Astrocyte (in vitro differentiated cells and primary cell): ENCODE measurements around the gene ANKRD42. TPM values are rescaled to one million over a fixed set of nuclear protein-coding genes. Genes with fewer than 3 reads are reported as not detected.
"Not testable (repeated sequence)": the region's sequence is repeated elsewhere in the genome, so short reads cannot be mapped to it uniquely, and the experiment has no call there.

ENCODE experiments used
- DNase-seq: peaks from one replicate; pipeline ENCODE4 v3.0.0-alpha.2; 2010; ENCODE audit warnings: low read depth
- FAIRE-seq: peaks from 2 replicates; lab custom pipeline; 2011; peaks lifted over from hg19 to GRCh38; lab: Jason Lieb, UNC
- H2AFZ ChIP-seq: 2 replicates; pipeline ENCODE4 v1.6.0; 2012; ENCODE audit warnings: low read depth, low read length, inconsistent platforms
- H3K27ac ChIP-seq: 2 replicates; pipeline ENCODE4 v1.5.1; 2011; ENCODE audit warnings: low read depth, low read length, inconsistent platforms
- H3K27me3 ChIP-seq: 2 replicates; pipeline ENCODE4 v1.6.0; 2011; ENCODE audit warnings: low read length, inconsistent platforms; ENCODE audit not compliant: insufficient read depth
- H3K36me3 ChIP-seq: 2 replicates; pipeline ENCODE4 v1.5.1; 2011; ENCODE audit warnings: low read length, inconsistent platforms; ENCODE audit not compliant: insufficient read depth
- H3K4me1 ChIP-seq: 2 replicates; pipeline ENCODE4 v1.5.1; 2011; ENCODE audit warnings: low read length, inconsistent platforms; ENCODE audit not compliant: insufficient read depth
- H3K4me2 ChIP-seq: 2 replicates; pipeline ENCODE4 v1.6.0; 2012; ENCODE audit warnings: low read length, inconsistent platforms
- H3K4me3 ChIP-seq: 2 replicates; pipeline ENCODE4 v1.5.1; 2011; ENCODE audit warnings: low read depth, mild to moderate bottlenecking, low read length, inconsistent platforms; ENCODE audit not compliant: insufficient read depth
- H3K79me2 ChIP-seq: 2 replicates; pipeline ENCODE4 v1.6.0; 2012; ENCODE audit warnings: mild to moderate bottlenecking, low read length, inconsistent platforms; ENCODE audit not compliant: insufficient read depth
- H3K9ac ChIP-seq: 2 replicates; pipeline ENCODE4 v1.6.0; 2012; ENCODE audit warnings: mild to moderate bottlenecking, low read length, inconsistent platforms
- H3K9me3 ChIP-seq: 2 replicates; pipeline ENCODE4 v1.5.1; 2012; ENCODE audit warnings: low read depth, mild to moderate bottlenecking, low read length, inconsistent platforms; ENCODE audit not compliant: insufficient read depth
- H4K20me1 ChIP-seq: 2 replicates; pipeline ENCODE4 v1.6.0; 2012; ENCODE audit warnings: low read length, inconsistent platforms; ENCODE audit not compliant: insufficient read depth
- H3K27ac Mint-ChIP-seq: one replicate; pipeline ENCODE4 v1.8.0; 2021; ENCODE audit warnings: mild to moderate bottlenecking, mixed read lengths; ENCODE audit not compliant: unreplicated experiment
- H3K27me3 Mint-ChIP-seq: one replicate; pipeline ENCODE4 v1.8.0; 2021; ENCODE audit warnings: low read depth, mixed read lengths; ENCODE audit not compliant: unreplicated experiment
- H3K36me3 Mint-ChIP-seq: one replicate; pipeline ENCODE4 v1.8.0; 2021; ENCODE audit warnings: low read depth, mixed read lengths; ENCODE audit not compliant: unreplicated experiment
- H3K4me1 Mint-ChIP-seq: one replicate; pipeline ENCODE4 v1.8.0; 2021; ENCODE audit warnings: low read depth, mixed read lengths; ENCODE audit not compliant: unreplicated experiment
- H3K4me3 Mint-ChIP-seq: one replicate; pipeline ENCODE4 v1.8.0; 2021; ENCODE audit warnings: mild to moderate bottlenecking, moderate library complexity, mixed read lengths; ENCODE audit not compliant: unreplicated experiment
- H3K9me3 Mint-ChIP-seq: one replicate; pipeline ENCODE4 v1.8.0; 2021; ENCODE audit warnings: mild to moderate bottlenecking, mixed read lengths; ENCODE audit not compliant: unreplicated experiment
- EZH2 ChIP-seq: IDR thresholded peaks from 2 replicates; pipeline ENCODE4 v1.6.1; 2012; ENCODE audit warnings: mild to moderate bottlenecking, low read length, inconsistent platforms; ENCODE audit not compliant: insufficient read depth
- total RNA-seq: library from RNA; stranded (reverse); gene quantifications from 2 replicates; pipeline ENCODE4 v1.2.1, GENCODE V29; 2021
- TF ChIP-seq, protein P1 (sequence below): IDR thresholded peaks from 2 replicates; pipeline ENCODE4 v1.5.1; 2011; ENCODE audit warnings: low read depth, mild to moderate bottlenecking, inconsistent platforms, low read length, moderate library complexity; ENCODE audit not compliant: insufficient read depth

Gene ANKRD42
- total RNA-seq, 1 donor from 2014 or later: 15.0 TPM

DNA sequence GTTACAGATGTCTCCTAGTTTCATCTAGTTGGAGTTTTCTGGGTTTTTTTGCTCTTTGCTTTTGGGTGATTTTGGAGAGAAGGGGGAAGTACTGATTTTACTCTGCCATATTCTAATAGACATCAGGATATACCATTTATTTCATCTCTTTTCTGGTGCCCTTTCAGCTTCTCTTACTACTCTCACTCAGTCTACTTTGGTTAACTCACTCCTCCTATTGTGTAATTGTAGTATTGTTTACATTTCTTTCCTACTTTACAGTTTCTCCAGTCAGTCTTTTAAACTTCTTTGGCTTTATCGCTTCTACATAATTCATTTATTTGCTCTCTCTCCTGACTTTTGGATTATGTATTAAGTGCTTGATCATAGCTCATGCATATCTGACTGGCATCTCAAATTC lies 6.5 kb downstream of the ANKRD42 start:
- H3K4me1 ChIP-seq: peaks cover 5% of the 10 kb centered on the region
- no peaks in the 10 kb centered on the region for H3K36me3 ChIP-seq
- H3K79me2 ChIP-seq: peaks cover 19% of the 10 kb centered on the region
- Mint-ChIP-seq H3K9me3 (no peaks in the 10 kb centered on the region), H3K4me3 (no peak overlapping the region), H3K36me3 (peaks cover 6% of the 10 kb centered on the region), H3K27ac (no peak overlapping the region), H3K27me3 (no peaks in the 10 kb centered on the region), H3K4me1 (peaks cover 14% of the 10 kb centered on the region)
- TF ChIP-seq, protein P1, sequence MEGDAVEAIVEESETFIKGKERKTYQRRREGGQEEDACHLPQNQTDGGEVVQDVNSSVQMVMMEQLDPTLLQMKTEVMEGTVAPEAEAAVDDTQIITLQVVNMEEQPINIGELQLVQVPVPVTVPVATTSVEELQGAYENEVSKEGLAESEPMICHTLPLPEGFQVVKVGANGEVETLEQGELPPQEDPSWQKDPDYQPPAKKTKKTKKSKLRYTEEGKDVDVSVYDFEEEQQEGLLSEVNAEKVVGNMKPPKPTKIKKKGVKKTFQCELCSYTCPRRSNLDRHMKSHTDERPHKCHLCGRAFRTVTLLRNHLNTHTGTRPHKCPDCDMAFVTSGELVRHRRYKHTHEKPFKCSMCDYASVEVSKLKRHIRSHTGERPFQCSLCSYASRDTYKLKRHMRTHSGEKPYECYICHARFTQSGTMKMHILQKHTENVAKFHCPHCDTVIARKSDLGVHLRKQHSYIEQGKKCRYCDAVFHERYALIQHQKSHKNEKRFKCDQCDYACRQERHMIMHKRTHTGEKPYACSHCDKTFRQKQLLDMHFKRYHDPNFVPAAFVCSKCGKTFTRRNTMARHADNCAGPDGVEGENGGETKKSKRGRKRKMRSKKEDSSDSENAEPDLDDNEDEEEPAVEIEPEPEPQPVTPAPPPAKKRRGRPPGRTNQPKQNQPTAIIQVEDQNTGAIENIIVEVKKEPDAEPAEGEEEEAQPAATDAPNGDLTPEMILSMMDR: no peak
- no peak for TF ChIP-seq EZH2
- peaks cover 3% of the 10 kb centered on the region for H4K20me1 ChIP-seq
- no peaks in the 10 kb centered on the region for H3K9me3 ChIP-seq
- H2AFZ ChIP-seq: no peak overlapping the region
- H3K9ac ChIP-seq: no peak overlapping the region
- no peak overlapping the region for H3K4me2 ChIP-seq
- DNase-seq: no peak
- no peaks in the 10 kb centered on the region for H3K27me3 ChIP-seq
- H3K27ac ChIP-seq: no peak overlapping the region
- no peak for FAIRE-seq
- no peak overlapping the region for H3K4me3 ChIP-seq

DNA sequence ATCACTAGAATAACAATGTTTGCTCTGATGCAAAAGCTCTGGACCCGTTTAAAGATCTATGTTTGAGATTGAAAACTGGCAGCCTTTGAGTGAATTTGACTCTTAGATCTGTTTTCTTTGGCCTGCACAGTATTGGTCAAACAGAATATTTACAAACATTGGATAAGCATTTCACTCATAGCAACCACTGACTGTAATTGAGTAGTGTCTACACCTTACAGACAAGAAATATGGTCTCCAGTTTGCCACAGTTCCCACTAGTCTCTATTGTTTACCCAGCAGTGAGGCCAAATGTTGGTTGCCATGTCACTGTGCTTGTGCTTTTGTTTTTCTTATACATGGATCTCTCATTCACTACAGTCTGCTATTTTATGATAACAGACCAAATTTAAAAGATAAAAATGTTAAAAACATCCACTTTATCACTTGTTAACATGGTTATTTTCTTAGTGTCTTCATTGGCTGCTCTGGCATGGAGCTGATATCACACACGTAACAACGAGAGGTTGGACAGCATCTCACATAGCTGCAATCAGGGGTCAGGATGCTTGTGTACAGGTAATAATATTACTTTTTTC lies 12.2 kb downstream of the ANKRD42 start:
- Histone ChIP-seq H4K20me1 (no peaks in the 10 kb centered on the region), H3K4me2 (no peak overlapping the region), H2AFZ (no peak overlapping the region), H3K36me3 (no peaks in the 10 kb centered on the region), H3K4me1 (no peaks in the 10 kb centered on the region), H3K9ac (no peak overlapping the region), H3K9me3 (no peaks in the 10 kb centered on the region), H3K79me2 (no peaks in the 10 kb centered on the region), H3K27ac (no peak overlapping the region), H3K4me3 (no peak overlapping the region), H3K27me3 (no peaks in the 10 kb centered on the region)
- peaks cover 13% of the 10 kb centered on the region for H3K36me3 Mint-ChIP-seq
- FAIRE-seq (no peak), DNase-seq (no peak)
- H3K27me3 Mint-ChIP-seq: no peaks in the 10 kb centered on the region
- H3K9me3 Mint-ChIP-seq: no peaks in the 10 kb centered on the region
- TF ChIP-seq, protein P1: no peak
- TF ChIP-seq EZH2: no peak
- no peaks in the 10 kb centered on the region for H3K4me1 Mint-ChIP-seq
- H3K27ac Mint-ChIP-seq: no peak overlapping the region
- no peak overlapping the region for H3K4me3 Mint-ChIP-seq

DNA sequence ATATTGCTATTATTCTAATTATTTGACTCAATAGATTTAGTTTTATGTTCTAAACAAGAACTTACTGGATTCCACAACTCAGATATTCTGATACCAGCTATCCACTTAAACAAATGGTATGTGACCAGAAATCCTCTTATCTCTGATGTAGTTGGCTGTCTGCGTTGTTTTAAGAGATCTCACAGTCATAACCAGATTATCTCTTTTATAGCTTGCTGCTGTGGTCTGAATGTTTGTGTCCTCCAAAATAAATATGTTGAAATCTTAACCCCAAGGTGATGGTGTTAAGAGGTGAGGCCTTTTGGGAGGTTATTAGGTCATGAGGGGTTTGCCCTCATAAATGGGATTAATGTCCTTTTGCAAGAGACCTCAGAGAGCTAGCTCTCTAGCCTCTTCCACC lies 12.7 kb downstream of the ANKRD42 start:
- no peaks in the 10 kb centered on the region for H3K36me3 ChIP-seq
- TF ChIP-seq, protein P1: no peak
- TF ChIP-seq EZH2: no peak
- no peak overlapping the region for H2AFZ ChIP-seq
- peaks cover 11% of the 10 kb centered on the region for H3K36me3 Mint-ChIP-seq
- H3K4me3 Mint-ChIP-seq: no peak overlapping the region
- no peaks in the 10 kb centered on the region for H3K79me2 ChIP-seq
- H3K27ac Mint-ChIP-seq: no peak overlapping the region
- no peaks in the 10 kb centered on the region for H3K9me3 Mint-ChIP-seq
- H3K27me3 Mint-ChIP-seq: no peaks in the 10 kb centered on the region
- H3K4me3 ChIP-seq: no peak overlapping the region
- no peaks in the 10 kb centered on the region for H3K9me3 ChIP-seq
- FAIRE-seq (no peak), DNase-seq (no peak)
- no peaks in the 10 kb centered on the region for H3K27me3 ChIP-seq
- H3K4me2 ChIP-seq: no peak overlapping the region
- H3K4me1 Mint-ChIP-seq: no peaks in the 10 kb centered on the region
- H3K9ac ChIP-seq: no peak overlapping the region
- H3K4me1 ChIP-seq: no peaks in the 10 kb centered on the region
- H4K20me1 ChIP-seq: no peaks in the 10 kb centered on the region
- H3K27ac ChIP-seq: no peak overlapping the region

DNA sequence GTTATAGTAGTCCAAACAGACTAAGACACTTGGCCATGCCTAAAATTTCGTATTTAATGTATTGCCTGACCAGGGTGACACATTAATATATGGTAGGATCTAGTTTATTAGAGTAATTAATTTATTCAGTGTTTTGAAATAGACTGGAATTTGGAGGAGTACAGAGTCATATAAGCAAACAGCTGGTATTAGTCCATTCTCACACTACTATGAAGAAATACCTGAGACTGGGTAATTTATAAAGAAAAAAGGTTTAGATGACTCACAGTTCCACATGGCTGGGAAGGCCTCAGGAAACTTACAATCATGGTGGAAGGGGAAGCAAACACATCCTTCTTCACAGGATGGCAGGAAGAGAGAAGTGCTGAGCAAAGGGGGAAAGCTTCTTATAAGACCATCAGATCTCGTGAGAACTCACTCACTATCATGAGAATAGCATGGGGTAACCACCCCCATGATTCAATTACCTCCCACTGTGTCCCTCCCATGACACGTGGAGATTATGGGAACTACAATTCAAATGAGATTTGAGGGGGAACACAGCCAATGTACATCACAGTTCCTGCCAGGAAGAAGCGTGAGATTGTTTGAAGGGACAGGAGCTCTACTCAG lies 13.4 kb downstream of the ANKRD42 start:
- not testable (repeated sequence) for H3K9me3 ChIP-seq, H3K4me1 ChIP-seq, H4K20me1 ChIP-seq, DNase-seq, H3K27me3 ChIP-seq, H3K4me3 Mint-ChIP-seq, FAIRE-seq, H3K4me3 ChIP-seq, H3K9ac ChIP-seq, H3K27me3 Mint-ChIP-seq, H3K79me2 ChIP-seq, H2AFZ ChIP-seq, H3K4me2 ChIP-seq, H3K4me1 Mint-ChIP-seq, H3K36me3 ChIP-seq, H3K27ac ChIP-seq, H3K9me3 Mint-ChIP-seq, H3K27ac Mint-ChIP-seq
- H3K36me3 Mint-ChIP-seq: peaks cover 15% of the 10 kb centered on the region
